Caco-2 (cell line): ENCODE data around the gene ATXN7L1. TPM values are rescaled to one million over a fixed set of nuclear protein-coding genes. Genes with fewer than 3 reads are reported as not detected.

Source experiments
- BruUV-seq: library from RNA; stranded (reverse); fragments of 400-500 nt; replicated peaks from 2 replicates; lab custom pipeline; 2021; lab: Mats Ljungman, UMichigan
- CTCF ChIA-PET: fragments of 300-600 bp; sonication (Branson Sonifier 250); formaldehyde crosslinking; loops from one replicate; lab custom pipeline; 2022; ENCODE audit warnings: antibody characterized with exemption; lab: Charles Lee
- POLR2A ChIA-PET: fragments of 300-600 bp; sonication (Branson Sonifier 250); formaldehyde crosslinking; loops from one replicate; lab custom pipeline; 2022; ENCODE audit warnings: antibody characterized with exemption; lab: Charles Lee
- DNase-seq, 2 experiments: peaks; one replicate each; pipeline versions ENCODE4 v3.0.0 to v3.0.0-alpha.2; 2020 to 2022
- H3K27me3 ChIP-seq: replicated peaks from 2 replicates; pipeline ENCODE4 v1.6.0; 2011; ENCODE audit warnings: low read length; ENCODE audit not compliant: control insufficient read depth, insufficient read depth
- H3K36me3 ChIP-seq: 2 replicates; pipeline ENCODE4 v1.5.1; 2011; ENCODE audit warnings: low read length; ENCODE audit not compliant: control insufficient read depth, insufficient read depth
- H3K4me1 ChIP-seq: fragments of 250-450 bp; sonication (Bioruptor Pico); 2 replicates; pipeline ENCODE4 v1.5.1; 2020; ENCODE audit warnings: mild to moderate bottlenecking
- H3K4me3 ChIP-seq: 2 replicates; pipeline ENCODE4 v1.5.1; 2011; ENCODE audit warnings: low read depth, mild to moderate bottlenecking, control low read depth, low read length
- H3K9me3 ChIP-seq: fragments of 250-450 bp; sonication (Bioruptor Pico); 2 replicates; pipeline ENCODE4 v1.5.1; 2020; ENCODE audit warnings: mild to moderate bottlenecking, moderate library complexity
- H3K27ac Mint-ChIP-seq: one replicate; pipeline ENCODE4 v1.8.0; 2022; ENCODE audit warnings: mixed read lengths; ENCODE audit not compliant: unreplicated experiment
- H3K27me3 Mint-ChIP-seq: one replicate; pipeline ENCODE4 v1.8.0; 2022; ENCODE audit warnings: mixed read lengths; ENCODE audit not compliant: insufficient read depth, unreplicated experiment
- H3K36me3 Mint-ChIP-seq: one replicate; pipeline ENCODE4 v1.8.0; 2022; ENCODE audit warnings: mild to moderate bottlenecking, mixed read lengths; ENCODE audit not compliant: insufficient read depth, unreplicated experiment
- H3K4me1 Mint-ChIP-seq: one replicate; pipeline ENCODE4 v1.8.0; 2022; ENCODE audit warnings: low read depth, mixed read lengths; ENCODE audit not compliant: unreplicated experiment
- H3K4me3 Mint-ChIP-seq: one replicate; pipeline ENCODE4 v1.8.0; 2022; ENCODE audit warnings: mild to moderate bottlenecking, moderate library complexity, mixed read lengths; ENCODE audit not compliant: unreplicated experiment
- H3K9me3 Mint-ChIP-seq: one replicate; pipeline ENCODE4 v1.8.0; 2022; ENCODE audit warnings: mixed read lengths; ENCODE audit not compliant: unreplicated experiment
- CTCF ChIP-seq, 2 experiments: fragments of 200-600 bp in 1 of 2; IDR thresholded peaks; 1 replicate in 1 of 2; 2 replicates in 1 of 2; pipeline versions ENCODE4 v1.5.1 to v1.8.0; 2011 to 2022; ENCODE audit warnings: antibody characterized with exemption in 1 of 2, control low read depth in 1 of 2, inconsistent platforms in 1 of 2, low read depth in 1 of 2, low read length in 1 of 2, mild to moderate bottlenecking in 1 of 2, moderate library complexity in 1 of 2; ENCODE audit not compliant: insufficient read depth in 1 of 2, severe bottlenecking in 1 of 2, unreplicated experiment in 1 of 2
- intact Hi-C: fragments of 100-400 bp; cut with micrococcal nuclease; formaldehyde crosslinking; loops from one replicate; pipeline ENCODE4 v1.10.0; 2022; ENCODE audit not compliant: unreplicated experiment
- total RNA-seq: library from RNA; stranded (reverse); gene quantifications from 2 replicates; pipeline ENCODE4 v1.2.3, GENCODE V29; 2022

ATXN7L1 gene
- total RNA-seq, 1 experiment from 2014 or later = 14.1 TPM

GRCh38 chr7:105796365-105796764, 80.0 kb downstream of the ATXN7L1 start:
- DNase-seq = no peak
- Mint-ChIP-seq H3K4me3 (no peak overlapping the region), H3K9me3 (no peaks in the 10 kb centered on the region), H3K27ac (no peak overlapping the region), H3K27me3 (no peaks in the 10 kb centered on the region), H3K4me1 (peaks cover 8% of the 10 kb centered on the region), H3K36me3 (peaks cover 7% of the 10 kb centered on the region)
- Histone ChIP-seq H3K36me3 (no peaks in the 10 kb centered on the region), H3K9me3 (no peaks in the 10 kb centered on the region), H3K4me3 (no peak overlapping the region), H3K27me3 (no peaks in the 10 kb centered on the region), H3K4me1 (no peaks in the 10 kb centered on the region)
- intact Hi-C loops = no loop called here
- BruUV-seq = no TSS peak
- CTCF ChIA-PET = interaction anchor here (0.5 kb wide), 1 partner anchor 139 kb away, joined by 5 read pairs; no protein-coding TSS in a partner anchor
- TF ChIP-seq CTCF (IDR thresholded peaks at IDR 0.05; ENCODE audit: insufficient read depth in 1 of 2, low read depth in 1 of 2, low read length in 1 of 2, severe bottlenecking in 1 of 2, unreplicated experiment in 1 of 2) = no peak
- POLR2A ChIA-PET = no interaction called here

GRCh38 chr7:105794741-105795729, 81.4 kb downstream of the ATXN7L1 start:
- no peaks in the 10 kb centered on the region for H3K4me1 ChIP-seq
- H3K27me3 ChIP-seq = no peaks in the 10 kb centered on the region
- ChIA-PET CTCF (interaction anchor here (0.7 kb wide), 1 partner anchor 1389 kb away, joined by 3 read pairs; no protein-coding TSS in a partner anchor), POLR2A (interaction anchor here (0.5 kb wide), 1 partner anchor 22 kb away, joined by 3 read pairs; no protein-coding TSS in a partner anchor)
- Mint-ChIP-seq H3K27ac (no peak overlapping the region), H3K27me3 (no peaks in the 10 kb centered on the region), H3K4me1 (peaks cover 14% of the 10 kb centered on the region), H3K4me3 (no peak overlapping the region), H3K36me3 (peaks cover 12% of the 10 kb centered on the region), H3K9me3 (no peaks in the 10 kb centered on the region)
- TF ChIP-seq CTCF (IDR thresholded peaks at IDR 0.05; ENCODE audit: insufficient read depth in 1 of 2, low read depth in 1 of 2, low read length in 1 of 2, severe bottlenecking in 1 of 2, unreplicated experiment in 1 of 2) = no peak
- no peaks in the 10 kb centered on the region for H3K9me3 ChIP-seq
- no peak for DNase-seq
- no peak overlapping the region for H3K4me3 ChIP-seq
- no TSS peak for BruUV-seq
- H3K36me3 ChIP-seq = no peaks in the 10 kb centered on the region
- intact Hi-C loops = no loop called here

DNA sequence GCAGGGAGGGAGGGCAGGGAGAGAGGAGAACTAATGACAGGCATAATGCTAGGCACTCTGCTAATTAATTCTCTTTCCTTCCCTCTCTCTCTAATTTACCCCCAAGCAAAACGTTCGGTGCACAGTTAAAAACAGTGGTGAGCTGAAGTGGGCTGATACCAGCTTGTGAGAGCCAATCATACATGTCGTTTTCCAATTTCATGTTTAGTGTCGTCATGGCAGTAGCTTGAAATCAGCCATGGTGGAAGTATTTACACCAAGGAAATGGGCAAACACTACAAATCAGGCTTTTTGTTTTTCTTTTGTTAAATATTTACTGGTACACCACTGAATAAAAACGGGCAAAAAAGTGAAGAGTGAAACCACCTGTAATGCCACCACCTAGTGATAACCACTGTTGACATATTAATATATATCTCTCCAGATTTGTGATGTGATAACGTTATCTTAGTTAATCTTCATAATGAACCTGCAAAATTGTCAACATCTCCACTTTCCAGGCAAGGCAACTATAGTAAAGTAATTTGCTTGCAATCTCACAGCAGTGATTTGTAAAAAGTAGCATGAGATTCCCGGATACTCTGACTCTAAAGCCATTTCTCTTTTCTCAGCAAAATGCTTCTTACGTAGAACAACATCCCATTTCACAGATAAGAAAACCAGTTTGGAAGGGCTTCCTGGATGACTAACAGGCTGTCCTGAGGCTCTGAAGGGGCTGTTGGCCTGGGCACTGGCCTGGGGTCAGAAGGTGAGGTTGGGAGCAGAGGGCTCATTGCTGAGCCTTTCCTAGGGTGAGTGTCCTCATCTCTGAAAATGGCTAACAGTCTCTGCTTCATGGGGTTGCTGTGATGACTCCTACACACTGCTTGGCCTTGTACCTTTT, 83.7 kb downstream of the ATXN7L1 start:
- Histone ChIP-seq H3K27me3 (no peaks in the 10 kb centered on the region), H3K4me1 (peaks cover 5% of the 10 kb centered on the region), H3K36me3 (no peaks in the 10 kb centered on the region), H3K4me3 (no peak overlapping the region), H3K9me3 (no peaks in the 10 kb centered on the region)
- Mint-ChIP-seq H3K4me1 (peaks cover 25% of the 10 kb centered on the region), H3K27ac (no peak overlapping the region), H3K36me3 (peaks cover 12% of the 10 kb centered on the region), H3K27me3 (no peaks in the 10 kb centered on the region), H3K4me3 (no peak overlapping the region), H3K9me3 (no peaks in the 10 kb centered on the region)
- intact Hi-C loops = no loop called here
- ChIA-PET CTCF (no interaction called here), POLR2A (no interaction called here)
- BruUV-seq = no TSS peak
- TF ChIP-seq CTCF (IDR thresholded peaks at IDR 0.05; ENCODE audit: insufficient read depth in 1 of 2, low read depth in 1 of 2, low read length in 1 of 2, severe bottlenecking in 1 of 2, unreplicated experiment in 1 of 2) = no peak
- no peak for DNase-seq
